HG02870 (cell line): ENCODE results near the gene PEX13.

Experiments used
- ATAC-seq: cut with Tn5 transposase; IDR thresholded peaks from one replicate; pipeline ENCODE4 v1.9.1; 2021; ENCODE audit warnings: mild to moderate bottlenecking, moderate library complexity; ENCODE audit not compliant: unreplicated experiment

The PEX13 gene

DNA sequence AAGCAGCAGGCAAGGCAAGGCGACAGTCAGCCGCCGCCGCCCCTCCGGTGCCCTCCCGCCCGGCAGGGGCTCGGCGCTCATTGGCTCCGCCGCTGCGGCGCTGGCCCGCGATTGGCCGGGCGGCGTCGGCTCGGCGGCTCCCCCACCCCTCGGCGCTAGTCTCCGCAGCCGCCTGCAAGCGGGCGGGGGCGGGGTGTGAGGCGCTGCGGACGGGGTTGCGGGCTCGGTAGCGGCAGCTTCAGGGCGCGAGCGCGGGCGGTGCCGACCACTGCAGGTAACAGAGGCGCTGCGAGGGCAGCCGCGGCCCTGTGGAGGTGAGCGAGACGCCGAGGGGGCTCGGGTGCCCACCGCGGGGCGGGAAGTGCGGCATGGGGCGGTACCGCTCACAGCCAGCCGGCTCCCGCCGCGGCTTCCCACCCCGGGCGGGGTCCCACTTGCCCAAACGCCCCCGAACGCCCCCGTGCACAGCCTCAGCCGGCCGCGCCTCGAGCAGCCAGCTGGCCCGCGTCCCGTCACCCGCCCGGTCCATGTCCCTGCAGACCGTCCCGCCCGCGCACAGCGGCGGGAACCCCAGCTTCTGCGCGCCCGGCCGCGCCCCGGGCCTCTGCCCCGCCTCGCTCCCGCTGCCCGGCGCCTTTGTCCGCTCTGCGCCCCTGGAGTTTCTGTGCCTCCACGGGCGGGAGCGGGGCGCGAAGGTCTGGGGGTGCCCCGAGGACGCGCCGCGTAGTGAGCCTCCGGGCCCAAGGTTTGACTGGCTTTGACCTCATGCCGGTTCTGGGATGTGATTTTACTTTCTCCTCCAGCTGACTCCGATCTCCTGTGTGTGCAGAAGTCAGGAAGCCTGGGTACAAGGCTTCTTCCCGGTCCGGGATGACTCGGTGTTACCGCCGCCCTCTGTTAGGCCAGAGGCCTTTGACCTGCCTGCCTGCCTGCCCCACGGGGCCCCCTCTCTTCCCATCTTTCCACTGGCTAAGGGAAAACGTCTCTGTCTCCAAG, 48.5 kb downstream of the PEX13 start, which contains the start of gene SANBR:
Gene SANBR (plus strand): TSS at position 158 of the 996 bp plus-strand sequence. CDS start 4,480 bp downstream, outside the sequence.
- ATAC-seq, result peak; percentile 94

- no peak for ATAC-seq
Measured at GRCh38 chr2:61074100-61074499, 56.6 kb downstream of the PEX13 start.

DNA sequence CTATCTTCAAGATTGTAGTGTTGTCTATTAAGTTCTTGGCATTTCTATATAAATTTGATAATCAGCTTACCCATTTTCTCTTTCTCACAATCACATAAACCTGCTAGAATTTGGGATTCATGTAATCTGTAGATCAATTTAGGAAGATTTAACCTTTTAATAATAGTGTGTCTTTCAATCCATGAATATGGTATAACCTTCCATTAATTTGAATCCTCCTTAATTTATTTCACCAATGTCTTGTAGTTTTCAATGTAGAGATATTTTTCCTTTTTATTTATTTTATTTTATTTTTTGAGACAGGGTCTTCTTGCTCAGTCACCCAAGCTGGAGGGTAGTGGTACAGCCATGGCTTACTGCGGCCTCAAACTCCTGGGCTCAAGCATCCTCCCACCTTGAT, 68.4 kb downstream of the PEX13 start:
- ATAC-seq, result no peak

- ATAC-seq, result no peak
Measured at GRCh38 chr2:61089797-61090196, 72.3 kb downstream of the PEX13 start.

GRCh38 chr2:61090386-61090921, 72.9 kb downstream of the PEX13 start:
- no peak for ATAC-seq

DNA sequence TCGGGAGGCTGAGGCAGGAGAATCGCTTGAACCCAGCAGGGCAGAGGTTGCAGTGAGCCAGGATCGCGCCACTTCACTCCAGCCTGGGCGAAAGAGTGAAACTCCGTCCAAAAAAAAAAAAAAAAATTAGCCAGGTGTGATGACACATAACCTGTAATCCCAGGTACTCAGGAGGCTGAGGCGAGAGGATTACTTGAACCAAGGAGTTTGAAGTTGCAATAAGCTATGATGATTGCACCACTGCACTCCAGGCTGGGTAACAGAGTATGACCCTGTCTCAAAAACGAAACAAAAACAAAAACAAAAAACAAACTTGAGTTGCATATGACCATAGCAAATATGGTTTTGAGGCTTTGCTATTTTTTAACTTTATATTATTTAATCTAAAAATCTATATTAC, 74.0 kb downstream of the PEX13 start:
- no peak for ATAC-seq

DNA sequence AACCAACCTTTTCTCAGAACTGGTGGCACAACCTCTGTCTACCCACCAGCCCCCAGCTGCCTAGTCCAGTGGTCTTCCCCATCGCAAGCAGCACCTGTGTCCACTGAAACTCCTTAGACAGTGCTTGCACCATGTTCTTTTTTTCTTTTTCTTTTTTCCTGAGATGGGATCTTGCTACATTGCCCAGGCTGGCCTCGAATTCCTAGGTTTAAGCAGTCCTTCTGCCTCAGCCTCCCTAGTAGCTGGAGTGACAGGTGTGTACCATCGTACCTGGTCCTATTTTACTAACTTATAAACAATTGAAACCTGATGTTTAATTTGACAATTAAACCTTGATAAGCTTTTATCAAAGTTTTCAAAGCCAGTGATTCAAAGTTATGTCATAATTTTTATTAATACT, 78.9 kb downstream of the PEX13 start:
- no peak for ATAC-seq

GRCh38 chr2:61100801-61101200, 83.3 kb downstream of the PEX13 start:
- no peak for ATAC-seq
